ENCODE measurements around the gene CUTA.

The CUTA gene

GRCh38 chr6:33397541-33397940 is 20.4 kb downstream of the CUTA start:
- POLR2A ChIA-PET = interaction anchor here (1.1 kb wide), 1 partner anchor 29 kb away, joined by 3 read pairs; no protein-coding TSS in a partner anchor
- CTCF ChIA-PET = no interaction called here
- no peak for TF ChIP-seq CTBP1 (IDR thresholded peaks at IDR 0.05; ENCODE audit: borderline replicate concordance)
- TF ChIP-seq ZNF384 (IDR thresholded peaks at IDR 0.05) = no peak
- TF ChIP-seq SUZ12 (IDR thresholded peaks at IDR 0.05) = no peak
- TF ChIP-seq FOXM1 (IDR thresholded peaks at IDR 0.05; ENCODE audit: borderline replicate concordance) = no peak
- no peak for TF ChIP-seq L3MBTL2 (conservative IDR thresholded peaks at IDR 0.05)
- TF ChIP-seq ELF4 (IDR thresholded peaks at IDR 0.05) = no peak
- no peak for TF ChIP-seq ARNT (IDR thresholded peaks at IDR 0.05)
- no peak for TF ChIP-seq LEF1 (IDR thresholded peaks at IDR 0.05; ENCODE audit: borderline replicate concordance)
- no peak for TF ChIP-seq BHLHE40 (IDR thresholded peaks at IDR 0.05; ENCODE audit: borderline replicate concordance)
- TF ChIP-seq HDGF (IDR thresholded peaks at IDR 0.05; ENCODE audit: borderline replicate concordance) = no peak
- TF ChIP-seq FOXA1 (IDR thresholded peaks at IDR 0.05) = no peak
- TF ChIP-seq TARDBP (IDR thresholded peaks at IDR 0.05) = no peak
- no peak for TF ChIP-seq FOXK2 (IDR thresholded peaks at IDR 0.05)
- DNase-seq (ENCODE audit: extremely low spot score) = no peak

GRCh38 chr6:33392979-33393378 is 24.9 kb downstream of the CUTA start:
- ChIA-PET POLR2A (interaction anchor here (0.9 to 1.4 kb wide), 2 partner anchors 14 to 33 kb away, joined by 3 to 4 read pairs; no protein-coding TSS in a partner anchor), CTCF (no interaction called here)
- TF ChIP-seq BHLHE40 (IDR thresholded peaks at IDR 0.05; ENCODE audit: borderline replicate concordance) (no peak), ELF4 (IDR thresholded peaks at IDR 0.05) (no peak)
- no peak for DNase-seq (ENCODE audit: extremely low spot score)

DNA sequence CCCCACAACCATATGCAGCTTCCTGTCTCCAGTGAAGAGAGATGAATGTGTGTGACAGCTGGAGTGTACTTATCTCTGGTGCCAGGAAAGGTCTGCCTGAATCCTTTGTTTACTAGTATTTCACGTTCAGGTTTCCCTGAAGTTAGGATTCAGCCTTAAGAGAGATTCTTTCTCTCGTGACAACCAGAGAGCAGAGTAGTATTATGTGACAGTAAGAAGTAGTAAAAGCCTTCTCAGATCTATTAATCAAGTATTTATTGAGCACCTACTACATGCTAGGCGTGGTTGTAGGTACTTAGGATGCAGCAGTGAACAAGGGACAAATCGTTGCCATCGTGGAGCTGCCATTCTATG is 25.3 kb downstream of the CUTA start:
- no peak for TF ChIP-seq FOXA1 (IDR thresholded peaks at IDR 0.05)
- ChIA-PET POLR2A (interaction anchor here (0.9 to 1.4 kb wide), 3 partner anchors 9 to 34 kb away, joined by 3 to 4 read pairs (median 4); no protein-coding TSS in a partner anchor), CTCF (no interaction called here)
- DNase-seq (ENCODE audit: extremely low spot score) = no peak

- TF ChIP-seq BHLHE40 (IDR thresholded peaks at IDR 0.05; ENCODE audit: borderline replicate concordance) (no peak), FOXM1 (IDR thresholded peaks at IDR 0.05; ENCODE audit: borderline replicate concordance) (no peak)
- no peak for DNase-seq (ENCODE audit: extremely low spot score)
- POLR2A ChIA-PET = interaction anchor here (0.9 to 1.4 kb wide), 3 partner anchors 9 to 34 kb away, joined by 3 to 4 read pairs (median 4); no protein-coding TSS in a partner anchor
- CTCF ChIA-PET = no interaction called here
Observed at GRCh38 chr6:33391922-33392594, 25.8 kb downstream of the CUTA start.

DNA sequence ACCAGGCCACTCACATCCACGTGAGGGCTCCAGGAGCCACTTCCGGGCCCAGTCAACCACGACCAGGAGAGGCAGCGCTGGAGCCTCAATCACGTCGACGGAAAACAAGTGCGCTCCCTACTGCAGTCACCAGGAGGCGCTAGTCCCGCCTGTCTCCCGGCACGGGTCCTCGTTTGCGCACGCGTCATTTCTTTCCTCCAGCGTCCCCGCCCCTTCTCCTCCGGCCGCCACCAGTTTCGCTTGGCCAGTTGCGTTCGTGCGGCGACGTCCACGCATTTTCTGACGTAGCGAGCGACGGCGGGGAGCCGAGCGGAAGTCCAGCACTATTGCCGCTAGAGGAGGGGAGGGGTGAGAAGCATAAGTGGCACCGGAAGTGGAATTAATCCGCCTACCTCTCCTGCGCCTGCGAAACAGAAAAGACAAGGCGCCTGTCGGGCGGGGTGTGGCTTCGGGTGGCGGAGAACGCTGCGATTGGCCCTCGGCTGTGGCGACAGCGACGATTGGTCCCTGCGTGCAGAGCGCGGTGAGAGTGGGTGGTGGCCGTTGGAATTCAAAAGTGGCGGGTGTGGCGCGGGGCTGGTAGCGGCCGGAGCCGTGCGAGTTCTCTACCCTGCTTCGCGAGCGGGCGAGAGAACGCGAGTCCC is 26.5 kb downstream of the CUTA start, which contains the start of gene KIFC1:
TSS of gene KIFC1 (plus strand) at position 546 of the 644 bp plus-strand sequence. CDS start 163 bp downstream, outside the sequence.
- TF ChIP-seq NFRKB (IDR thresholded peaks at IDR 0.05) = no peak
- TF ChIP-seq ELF4 (IDR thresholded peaks at IDR 0.05) = peak; percentile 87
- TF ChIP-seq CTBP1 (IDR thresholded peaks at IDR 0.05; ENCODE audit: borderline replicate concordance) = no peak
- 0 out of 2 replicates have a peak, but pooled peaks have one; percentile 10 for TF ChIP-seq HDGF (IDR thresholded peaks at IDR 0.05; ENCODE audit: borderline replicate concordance)
- TF ChIP-seq FOXM1 (IDR thresholded peaks at IDR 0.05; ENCODE audit: borderline replicate concordance) = peak; percentile 97
- TF ChIP-seq, protein P1, sequence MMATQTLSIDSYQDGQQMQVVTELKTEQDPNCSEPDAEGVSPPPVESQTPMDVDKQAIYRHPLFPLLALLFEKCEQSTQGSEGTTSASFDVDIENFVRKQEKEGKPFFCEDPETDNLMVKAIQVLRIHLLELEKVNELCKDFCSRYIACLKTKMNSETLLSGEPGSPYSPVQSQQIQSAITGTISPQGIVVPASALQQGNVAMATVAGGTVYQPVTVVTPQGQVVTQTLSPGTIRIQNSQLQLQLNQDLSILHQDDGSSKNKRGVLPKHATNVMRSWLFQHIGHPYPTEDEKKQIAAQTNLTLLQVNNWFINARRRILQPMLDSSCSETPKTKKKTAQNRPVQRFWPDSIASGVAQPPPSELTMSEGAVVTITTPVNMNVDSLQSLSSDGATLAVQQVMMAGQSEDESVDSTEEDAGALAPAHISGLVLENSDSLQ (IDR thresholded peaks at IDR 0.05) = peak; percentile 74
- TF ChIP-seq ARNT (IDR thresholded peaks at IDR 0.05) = peak; percentile 35; the same call in 1 of the 2 replicates
- TF ChIP-seq L3MBTL2 (conservative IDR thresholded peaks at IDR 0.05) = peak; percentile 25; the same call in 1 of the 2 replicates
- TF ChIP-seq ZNF384 (IDR thresholded peaks at IDR 0.05) = no peak
- POLR2A ChIA-PET = interaction anchor here (1.0 to 1.4 kb wide), 4 partner anchors 10 to 63 kb away, joined by 4 to 5 read pairs (median 4); partner anchors contain the start of genes CUTA and ZBTB9
- peak; percentile 95 for DNase-seq (ENCODE audit: extremely low spot score)
- CTCF ChIA-PET = interaction anchor here (0.6 to 1.7 kb wide), 7 partner anchors 9 to 114 kb away, joined by 3 to 7 read pairs (median 3); partner anchors contain the start of genes B3GALT4 and ZBTB9

DNA sequence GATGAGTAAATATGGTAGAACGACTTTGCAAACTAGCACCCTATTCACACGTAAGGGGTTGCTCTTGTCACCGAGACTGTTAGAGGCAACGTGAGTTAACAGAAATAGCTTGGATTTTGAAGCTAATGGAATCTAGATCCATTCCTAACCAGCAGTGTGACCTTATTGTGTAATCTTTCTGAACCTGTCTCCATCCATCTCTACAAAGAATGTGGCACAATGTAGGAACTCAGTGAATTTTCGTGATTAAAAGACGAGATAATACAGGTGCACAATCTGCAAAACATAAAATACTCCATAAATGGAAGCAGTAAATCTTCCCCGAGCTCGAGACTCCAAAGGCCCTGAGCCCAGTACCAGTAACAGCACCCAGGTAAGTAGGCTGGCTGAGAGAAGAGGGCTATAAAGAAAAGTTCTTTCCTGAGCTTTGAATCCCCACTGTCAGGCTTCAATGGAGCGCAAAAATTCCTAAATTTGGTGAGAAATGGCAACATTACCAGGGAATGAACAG is 27.1 kb downstream of the CUTA start:
- CTCF ChIA-PET = interaction anchor here (0.6 to 1.7 kb wide), 7 partner anchors 9 to 114 kb away, joined by 3 to 7 read pairs (median 3); partner anchors contain the start of genes B3GALT4 and ZBTB9

DNA sequence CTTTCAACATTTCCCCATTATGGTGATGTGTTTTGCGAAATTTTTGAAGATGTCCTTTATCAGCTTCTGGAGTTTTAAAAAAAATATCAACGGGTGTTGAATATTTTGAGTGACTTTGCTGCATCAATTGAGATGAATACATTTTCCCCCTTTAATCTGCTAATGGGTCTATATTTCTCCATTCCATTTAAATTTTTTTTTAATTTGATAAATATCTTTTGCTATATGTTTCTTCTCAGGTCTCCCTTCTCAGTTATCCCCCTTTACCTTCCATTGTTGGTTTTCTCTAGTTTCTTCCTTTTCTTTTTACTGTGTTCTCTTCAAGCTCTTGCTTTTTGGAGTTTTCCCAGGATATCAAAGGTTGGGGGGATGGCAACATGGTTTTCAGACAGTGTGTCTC is 27.7 kb downstream of the CUTA start:
- no peak for TF ChIP-seq LEF1 (IDR thresholded peaks at IDR 0.05; ENCODE audit: borderline replicate concordance)
- TF ChIP-seq, protein P1 (IDR thresholded peaks at IDR 0.05) = no peak
- TF ChIP-seq NFRKB (IDR thresholded peaks at IDR 0.05) = no peak
- no peak for TF ChIP-seq FOXM1 (IDR thresholded peaks at IDR 0.05; ENCODE audit: borderline replicate concordance)
- no peak for TF ChIP-seq HDGF (IDR thresholded peaks at IDR 0.05; ENCODE audit: borderline replicate concordance)
- TF ChIP-seq SUZ12 (IDR thresholded peaks at IDR 0.05) = no peak
- TF ChIP-seq FOXK2 (IDR thresholded peaks at IDR 0.05) = no peak
- ChIA-PET POLR2A (interaction anchor here (1.3 to 1.5 kb wide), 3 partner anchors 28 to 113 kb away, joined by 3 to 5 read pairs (median 3); partner anchors contain the start of genes B3GALT4, CUTA and RGL2), CTCF (interaction anchor here (1.3 to 1.7 kb wide), 3 partner anchors 17 to 113 kb away, joined by 3 to 7 read pairs (median 6); partner anchors contain the start of gene B3GALT4)
- DNase-seq (ENCODE audit: extremely low spot score) = no peak

More for the DNA sequence above, 27.1 kb downstream of the CUTA start:
- POLR2A ChIA-PET = interaction anchor here (1.0 to 1.5 kb wide), 3 partner anchors 27 to 91 kb away, joined by 3 to 5 read pairs (median 4); partner anchors contain the start of genes CUTA, RGL2 and ZBTB9
- TF ChIP-seq L3MBTL2 (conservative IDR thresholded peaks at IDR 0.05) (peak; percentile 93; the same call in 1 of the 2 replicates), TARDBP (IDR thresholded peaks at IDR 0.05) (no peak)
- no peak for DNase-seq (ENCODE audit: extremely low spot score)

Measured in HEK293T (cell line).